Measurements from ENCODE around the gene TRAPPC6A. TPM values are rescaled to one million over a fixed set of nuclear protein-coding genes. Genes with fewer than 3 reads are reported as not detected.

TRAPPC6A gene
- total RNA-seq (2014; rRNA removed) (18.3 and 23.2 TPM in 2 replicates), Bru-seq, nascent RNA (percentile 55 among the genes with signal in this experiment), BruChase-seq, experiment 1, labeled RNA remaining after a 6-hour chase (percentile 45 among the genes with signal in this experiment), BruChase-seq, experiment 2, labeled RNA remaining after a 2-hour chase (percentile 49 among the genes with signal in this experiment)
- long read RNA-seq, transcript TRAPPC6A-201 (6 exons, 805 nt): major isoform, 6 of 51 reads
- long read RNA-seq, partial matches to known transcripts: 3 of 51 reads
- long read RNA-seq, other reads (novel, unspliced or antisense): 33 of 51 reads

GRCh38 chr19:45177817-45178261 is at the start of gene TRAPPC6A:
Gene TRAPPC6A, minus strand, starts transcription at chr19:45178237. Its CDS starts 19 bp downstream, at chr19:45178218.
- intact Hi-C loops (cut with micrococcal nuclease): loop anchor here (5.0 kb wide), 1 partner anchor 86 kb away; the partner anchor contains the start of gene PPP1R37
- no peaks in the 10 kb centered on the region for H3K9me3 ChIP-seq (ENCODE audit: low read length)
- DNase-seq: peak; percentile 44
- H3K9me2 ChIP-seq (replicated peaks; ENCODE audit: low read length): no peaks in the 10 kb centered on the region
- peaks cover 31% of the 10 kb centered on the region for H3K79me2 ChIP-seq (ENCODE audit: low read length)
- TF ChIP-seq EZH2 (IDR thresholded peaks at IDR 0.05; ENCODE audit: low read length, unreplicated experiment) (no peak), EZH2phosphoT487 (IDR thresholded peaks at IDR 0.05; ENCODE audit: borderline replicate concordance, low read length) (no peak), CTCF (conservative IDR thresholded peaks at IDR 0.05; ENCODE audit: low read depth, low read length) (no peak)
- no peaks in the 10 kb centered on the region for H3K36me3 ChIP-seq (ENCODE audit: low read depth, low read length)
- peak within 1 kb of the TSS; percentile 91 for H3K9ac ChIP-seq (ENCODE audit: low read length)
- peak within 1 kb of the TSS; percentile 85 for H2AFZ ChIP-seq (ENCODE audit: low read length)
- H3K4me1 ChIP-seq (ENCODE audit: insufficient read depth, low read length): peaks cover 11% of the 10 kb centered on the region
- peak within 1 kb of the TSS; percentile 97 for H3K4me2 ChIP-seq (ENCODE audit: low read length)
- no peaks in the 10 kb centered on the region for H3K27me3 ChIP-seq (ENCODE audit: low read length)
- H3K27ac ChIP-seq (ENCODE audit: low read length): peak within 1 kb of the TSS; percentile 82
- H3F3A ChIP-seq (ENCODE audit: low read length, unreplicated experiment): no peaks in the 10 kb centered on the region
- TSS peak; percentile 86 for BruUV-seq (replicated peaks)
- ChIA-PET CTCF (no interaction called here), POLR2A (ENCODE audit: unreplicated experiment) (interaction anchor here (0.9 to 1.1 kb wide), 2 partner anchors 9 to 42 kb away, joined by 3 to 6 read pairs; no protein-coding TSS in a partner anchor)
- peak; percentile 2 for ATAC-seq
- H3K4me3 ChIP-seq (ENCODE audit: low read length): peak within 1 kb of the TSS; percentile 98
- H4K20me1 ChIP-seq (ENCODE audit: low read length): no peaks in the 10 kb centered on the region

- Histone ChIP-seq H3K9me2 (replicated peaks; ENCODE audit: low read length) (no peaks in the 10 kb centered on the region), H2AFZ (ENCODE audit: low read length) (no peak overlapping the region), H3K9me3 (ENCODE audit: low read length) (no peaks in the 10 kb centered on the region), H3K27ac (ENCODE audit: low read length) (no peak overlapping the region), H3K4me2 (ENCODE audit: low read length) (no peak overlapping the region), H3K27me3 (ENCODE audit: low read length) (no peaks in the 10 kb centered on the region), H3F3A (ENCODE audit: low read length, unreplicated experiment) (no peaks in the 10 kb centered on the region), H3K4me1 (ENCODE audit: insufficient read depth, low read length) (no peaks in the 10 kb centered on the region), H3K36me3 (ENCODE audit: low read depth, low read length) (no peaks in the 10 kb centered on the region), H3K4me3 (ENCODE audit: low read length) (no peak overlapping the region), H4K20me1 (ENCODE audit: low read length) (no peaks in the 10 kb centered on the region), H3K79me2 (ENCODE audit: low read length) (no peaks in the 10 kb centered on the region), H3K9ac (ENCODE audit: low read length) (no peak overlapping the region)
- ATAC-seq (no peak), DNase-seq (no peak)
- no TSS peak for BruUV-seq (replicated peaks)
- CTCF ChIA-PET: no interaction called here
- POLR2A ChIA-PET (ENCODE audit: unreplicated experiment): no interaction called here
- no peak for TF ChIP-seq EZH2phosphoT487 (IDR thresholded peaks at IDR 0.05; ENCODE audit: borderline replicate concordance, low read length)
- no peak for TF ChIP-seq CTCF (conservative IDR thresholded peaks at IDR 0.05; ENCODE audit: low read depth, low read length)
- no peak for TF ChIP-seq EZH2 (IDR thresholded peaks at IDR 0.05; ENCODE audit: low read length, unreplicated experiment)
- intact Hi-C loops (cut with micrococcal nuclease): no loop called here
Measured at GRCh38 chr19:45224645-45225044, 46.6 kb upstream of the TRAPPC6A start.

GRCh38 chr19:45223879-45224278 is 45.8 kb upstream of the TRAPPC6A start:
- DNase-seq (no peak), ATAC-seq (no peak)
- H3K4me1 ChIP-seq (ENCODE audit: insufficient read depth, low read length): no peaks in the 10 kb centered on the region
- intact Hi-C loops (cut with micrococcal nuclease): no loop called here
- POLR2A ChIA-PET (ENCODE audit: unreplicated experiment): interaction anchor here (0.6 kb wide), 1 partner anchor 102 kb away, joined by 3 read pairs; no protein-coding TSS in a partner anchor
- no peak overlapping the region for H3K9ac ChIP-seq (ENCODE audit: low read length)
- H3K9me2 ChIP-seq (replicated peaks; ENCODE audit: low read length): no peaks in the 10 kb centered on the region
- H3K4me2 ChIP-seq (ENCODE audit: low read length): no peak overlapping the region
- H3K27me3 ChIP-seq (ENCODE audit: low read length): no peaks in the 10 kb centered on the region
- no peak overlapping the region for H2AFZ ChIP-seq (ENCODE audit: low read length)
- H3K79me2 ChIP-seq (ENCODE audit: low read length): no peaks in the 10 kb centered on the region
- CTCF ChIA-PET: no interaction called here
- no peaks in the 10 kb centered on the region for H3F3A ChIP-seq (ENCODE audit: low read length, unreplicated experiment)
- H4K20me1 ChIP-seq (ENCODE audit: low read length): no peaks in the 10 kb centered on the region
- TF ChIP-seq CTCF (conservative IDR thresholded peaks at IDR 0.05; ENCODE audit: low read depth, low read length) (no peak), EZH2phosphoT487 (IDR thresholded peaks at IDR 0.05; ENCODE audit: borderline replicate concordance, low read length) (no peak), EZH2 (IDR thresholded peaks at IDR 0.05; ENCODE audit: low read length, unreplicated experiment) (no peak)
- BruUV-seq (replicated peaks): no TSS peak
- H3K4me3 ChIP-seq (ENCODE audit: low read length): no peak overlapping the region
- no peaks in the 10 kb centered on the region for H3K36me3 ChIP-seq (ENCODE audit: low read depth, low read length)
- H3K27ac ChIP-seq (ENCODE audit: low read length): no peak overlapping the region
- H3K9me3 ChIP-seq (ENCODE audit: low read length): no peaks in the 10 kb centered on the region
